OCI-LY3 (cell line): ENCODE results near the gene EID2.

Experiments
- H2AFZ ChIP-seq: fragments of 200-600, 300-600 bp; shearing (Covaris generic); 2 replicates; pipeline ENCODE4 v1.6.0; 2014; ENCODE audit warnings: antibody characterized with exemption, low read depth, low read length
- H3K27ac ChIP-seq: fragments of 200-600, 300-600 bp; sonication (generic); 2 replicates; pipeline ENCODE4 v1.5.1; 2014; ENCODE audit warnings: mild to moderate bottlenecking, low read length, moderate library complexity, mixed read lengths
- H3K27me3 ChIP-seq: fragments of 200-600, 300-600 bp; sonication (generic); 2 replicates; pipeline ENCODE4 v1.6.1; 2014; ENCODE audit warnings: low read depth, low read length, mixed read lengths
- H3K36me3 ChIP-seq: fragments of 200-600, 300-600 bp; sonication (generic); replicated peaks from 2 replicates; pipeline ENCODE3; 2014; ENCODE audit warnings: low read depth, low read length, mixed read lengths
- H3K4me1 ChIP-seq: fragments of 300-600, 200-600 bp; sonication (generic); 2 replicates; pipeline ENCODE4 v1.6.1; 2014; ENCODE audit warnings: low read length, mixed read lengths
- H3K4me2 ChIP-seq: fragments of 200-600, 300-600 bp; sonication (generic); 2 replicates; pipeline ENCODE4 v1.6.1; 2014; ENCODE audit warnings: low read length, mixed read lengths
- H3K4me3 ChIP-seq: fragments of 300-600, 200-600 bp; sonication (generic); 2 replicates; pipeline ENCODE4 v1.5.1; 2014; ENCODE audit warnings: antibody characterized with exemption, mild to moderate bottlenecking, low read length, moderate library complexity
- H3K79me2 ChIP-seq: fragments of 300-600, 200-600 bp; shearing (Covaris generic); 2 replicates; pipeline ENCODE4 v1.6.1; 2014; ENCODE audit warnings: mild to moderate bottlenecking, low read length, mixed read lengths
- H3K9ac ChIP-seq: fragments of 300-600, 200-600 bp; shearing (Covaris generic); 2 replicates; pipeline ENCODE4 v1.6.0; 2014; ENCODE audit warnings: mild to moderate bottlenecking, low read length, moderate library complexity
- H3K9me3 ChIP-seq: fragments of 200-600, 300-600 bp; shearing (Covaris generic); 2 replicates; pipeline ENCODE4 v1.6.1; 2014; ENCODE audit warnings: low read length, mixed read lengths; ENCODE audit not compliant: insufficient read depth
- H4K20me1 ChIP-seq: fragments of 200-600, 300-600 bp; sonication (generic); 2 replicates; pipeline ENCODE4 v1.6.1; 2016; ENCODE audit warnings: low read length, mixed read lengths; ENCODE audit not compliant: insufficient read depth
- CTCF ChIP-seq: fragments of 200-600, 300-600 bp; sonication (generic); IDR thresholded peaks from 2 replicates; pipeline ENCODE4 v1.5.1; 2014; ENCODE audit warnings: antibody characterized with exemption, low read length, low read depth
- EZH2phosphoT487 ChIP-seq: fragments of 200-600 bp; shearing (Covaris generic); IDR thresholded peaks from 2 replicates; pipeline ENCODE4 v1.6.1; 2018; ENCODE audit warnings: antibody characterized with exemption, mixed run types, low read depth

The EID2 gene

GRCh38 chr19:39582442-39582841 lies 42.5 kb upstream of the EID2 start:
- peaks cover 37% of the 10 kb centered on the region; the same call in 1 of the 2 replicates for H3K27me3 ChIP-seq
- no peak overlapping the region for H3K4me2 ChIP-seq
- H3K36me3 ChIP-seq: no peaks in the 10 kb centered on the region

GRCh38 chr19:39568604-39569003 lies 28.6 kb upstream of the EID2 start:
- Histone ChIP-seq H3K36me3 (no peaks in the 10 kb centered on the region), H3K4me3 (no peak overlapping the region), H3K79me2 (no peaks in the 10 kb centered on the region), H3K27me3 (peaks cover 82% of the 10 kb centered on the region), H3K4me2 (no peak overlapping the region), H3K27ac (no peak overlapping the region), H3K9me3 (no peaks in the 10 kb centered on the region), H3K4me1 (no peaks in the 10 kb centered on the region), H3K9ac (no peak overlapping the region), H4K20me1 (no peaks in the 10 kb centered on the region), H2AFZ (no peak overlapping the region)
- TF ChIP-seq CTCF (no peak), EZH2phosphoT487 (no peak)

More at GRCh38 chr19:39582442-39582841, 42.5 kb upstream of the EID2 start:
- H3K79me2 ChIP-seq: no peaks in the 10 kb centered on the region
- H3K4me3 ChIP-seq: no peak overlapping the region
- no peak for TF ChIP-seq EZH2phosphoT487
- TF ChIP-seq CTCF: no peak
- no peak overlapping the region for H3K27ac ChIP-seq
- no peak overlapping the region for H3K9ac ChIP-seq
- H3K9me3 ChIP-seq: 0 out of 2 replicates have a peak, but pooled peaks cover 2% of the 10 kb centered on the region
- H2AFZ ChIP-seq: no peak overlapping the region
- no peaks in the 10 kb centered on the region for H4K20me1 ChIP-seq
- H3K4me1 ChIP-seq: no peaks in the 10 kb centered on the region

- Histone ChIP-seq H3K4me1 (no peaks in the 10 kb centered on the region), H3K27me3 (peaks cover 76% of the 10 kb centered on the region), H2AFZ (no peak overlapping the region), H3K79me2 (no peaks in the 10 kb centered on the region), H3K4me2 (no peak overlapping the region), H3K27ac (no peak overlapping the region), H3K4me3 (no peak overlapping the region), H4K20me1 (no peaks in the 10 kb centered on the region), H3K9ac (no peak overlapping the region), H3K9me3 (no peaks in the 10 kb centered on the region), H3K36me3 (no peaks in the 10 kb centered on the region)
- TF ChIP-seq EZH2phosphoT487: no peak
These were observed 26.1 kb upstream of the EID2 start for GRCh38 chr19:39566064-39566463.

- TF ChIP-seq EZH2phosphoT487 (no peak), CTCF (no peak)
- Histone ChIP-seq H3K36me3 (no peaks in the 10 kb centered on the region), H3K27ac (no peak overlapping the region), H3K4me1 (peaks cover 5% of the 10 kb centered on the region), H3K4me3 (no peak overlapping the region), H3K27me3 (peaks cover 59% of the 10 kb centered on the region), H2AFZ (no peak overlapping the region), H3K9ac (no peak overlapping the region), H3K79me2 (no peaks in the 10 kb centered on the region), H3K4me2 (no peak overlapping the region), H4K20me1 (no peaks in the 10 kb centered on the region), H3K9me3 (no peaks in the 10 kb centered on the region)
These were observed 23.4 kb upstream of the EID2 start for GRCh38 chr19:39563408-39563807.
